Measurements from ENCODE around the gene CIAPIN1. TPM values are rescaled to one million over a fixed set of nuclear protein-coding genes. Genes with fewer than 3 reads are reported as not detected.

The CIAPIN1 gene
- total RNA-seq, 1 donor from 2014 or later = 28.7 TPM

DNA sequence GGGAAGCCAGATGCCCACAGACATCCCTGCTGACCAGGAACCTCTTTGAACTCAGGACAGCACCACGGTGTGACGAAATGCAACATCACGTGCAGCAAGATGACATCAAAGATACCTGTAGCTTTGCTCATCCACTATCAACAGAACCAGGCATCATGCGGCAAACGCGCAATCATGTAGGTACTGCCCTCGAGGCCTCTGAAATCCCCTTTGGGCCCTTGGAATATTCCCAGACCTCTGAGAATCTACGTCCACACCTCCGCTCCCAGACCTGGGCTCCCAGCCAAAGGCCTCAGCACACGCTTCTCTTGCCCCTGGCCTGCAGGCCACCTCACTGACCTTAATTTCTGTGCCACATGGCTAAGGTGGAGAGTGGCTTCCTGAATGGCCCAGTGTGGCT is 67.6 kb downstream of the CIAPIN1 start:
- intact Hi-C loops (cut with DNase I) = no loop called here
- Histone ChIP-seq H3K9me3 (no peaks in the 10 kb centered on the region), H3K27ac (peak overlapping the region; percentile 72 to 94), H3K36me3 (peaks cover 30% of the 10 kb centered on the region in 2 donors), H3K27me3 (no peaks in the 10 kb centered on the region), H3K4me1 (peaks cover 10 to 51% of the 10 kb centered on the region in 2 donors), H3K4me3 (no peak overlapping the region)
- TF ChIP-seq, protein P1, sequence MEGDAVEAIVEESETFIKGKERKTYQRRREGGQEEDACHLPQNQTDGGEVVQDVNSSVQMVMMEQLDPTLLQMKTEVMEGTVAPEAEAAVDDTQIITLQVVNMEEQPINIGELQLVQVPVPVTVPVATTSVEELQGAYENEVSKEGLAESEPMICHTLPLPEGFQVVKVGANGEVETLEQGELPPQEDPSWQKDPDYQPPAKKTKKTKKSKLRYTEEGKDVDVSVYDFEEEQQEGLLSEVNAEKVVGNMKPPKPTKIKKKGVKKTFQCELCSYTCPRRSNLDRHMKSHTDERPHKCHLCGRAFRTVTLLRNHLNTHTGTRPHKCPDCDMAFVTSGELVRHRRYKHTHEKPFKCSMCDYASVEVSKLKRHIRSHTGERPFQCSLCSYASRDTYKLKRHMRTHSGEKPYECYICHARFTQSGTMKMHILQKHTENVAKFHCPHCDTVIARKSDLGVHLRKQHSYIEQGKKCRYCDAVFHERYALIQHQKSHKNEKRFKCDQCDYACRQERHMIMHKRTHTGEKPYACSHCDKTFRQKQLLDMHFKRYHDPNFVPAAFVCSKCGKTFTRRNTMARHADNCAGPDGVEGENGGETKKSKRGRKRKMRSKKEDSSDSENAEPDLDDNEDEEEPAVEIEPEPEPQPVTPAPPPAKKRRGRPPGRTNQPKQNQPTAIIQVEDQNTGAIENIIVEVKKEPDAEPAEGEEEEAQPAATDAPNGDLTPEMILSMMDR (IDR thresholded peaks at IDR 0.05) = no peak
- no peak for DNase-seq (ENCODE audit: low spot score in 2 of 2)

Other genes starting within 250 kb of the CIAPIN1 start
- 44.1 TPM for gene ARL2BP, start 202.1 kb downstream of the CIAPIN1 start, total RNA-seq
- 0.21 TPM for gene PLLP, start 162.7 kb downstream of the CIAPIN1 start, total RNA-seq
- not detected for gene CCL22, start 88.6 kb downstream of the CIAPIN1 start, total RNA-seq
- 251 TPM for gene CX3CL1, start 74.9 kb downstream of the CIAPIN1 start, total RNA-seq
- gene CCL17, start 42.6 kb downstream of the CIAPIN1 start, total RNA-seq = not detected
- gene COQ9, start 94 bp upstream of the CIAPIN1 start, total RNA-seq = 35.7 TPM
- gene POLR2C, start 15.3 kb upstream of the CIAPIN1 start, total RNA-seq = 110 TPM
- gene DOK4, start 39.1 kb upstream of the CIAPIN1 start, total RNA-seq = 40.2 TPM
- gene CCDC102A, start 89.2 kb upstream of the CIAPIN1 start, total RNA-seq = 13.7 TPM
- not detected for gene ADGRG5, start 95.3 kb upstream of the CIAPIN1 start, total RNA-seq
- gene ADGRG1, start 181.2 kb upstream of the CIAPIN1 start, total RNA-seq = 343 TPM
- not detected for gene ADGRG3, start 220.9 kb upstream of the CIAPIN1 start, total RNA-seq
- gene DRC7, start 247.4 kb upstream of the CIAPIN1 start, total RNA-seq = not detected